ENCODE measurements around the gene ANKRD29. TPM values are rescaled to one million over a fixed set of nuclear protein-coding genes. Genes with fewer than 3 reads are reported as not detected.

The ANKRD29 gene
- total and polyA plus RNA-seq, 9 of the 15 experiments (the other 6 are each of a cell fraction or from before 2014, with no cell fraction given) = 0.36 TPM; not detected in 8

DNA sequence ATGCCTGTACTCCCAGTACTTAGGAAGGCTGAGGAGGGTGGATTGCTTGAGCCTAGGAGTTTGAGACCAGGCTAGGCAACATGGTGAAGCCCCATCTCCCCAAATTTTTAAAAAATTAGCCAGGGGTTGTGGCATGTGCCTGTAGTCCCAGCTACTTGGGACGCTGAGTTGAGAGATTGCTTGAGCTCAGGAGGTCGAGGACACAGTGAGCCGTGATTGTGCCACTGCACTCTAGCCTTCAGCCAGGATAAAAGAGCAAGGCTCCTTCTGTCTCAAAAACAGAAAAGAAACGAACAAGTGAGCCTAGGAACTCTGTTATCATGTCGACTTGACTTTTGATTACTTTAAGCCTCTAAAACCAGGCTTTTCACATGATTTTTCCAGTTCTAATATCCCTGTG lies 90.1 kb downstream of the ANKRD29 start:
- H3K4me3 ChIP-seq = no peak overlapping the region
- no peak overlapping the region for H3K4me2 ChIP-seq (ENCODE audit: insufficient read depth, low read length)
- H3K27me3 ChIP-seq (ENCODE audit: control insufficient read depth in 2 of 2, insufficient read depth in 2 of 2, low read length in 2 of 2) = no peaks in the 10 kb centered on the region
- H3K27ac ChIP-seq (ENCODE audit: extremely low read depth, low read depth, low read length) = no peak overlapping the region
- H2AFZ ChIP-seq (ENCODE audit: low read depth, low read length) = no peak overlapping the region
- CTCF ChIA-PET (ENCODE audit: low intra/inter-chr PET ratio) = no interaction called here
- BruUV-seq (replicated peaks) = no TSS peak
- no peaks in the 10 kb centered on the region for H3K9me3 ChIP-seq (replicated peaks; ENCODE audit: control insufficient read depth, insufficient read depth, low read depth, low read length)
- DNase-seq (ENCODE audit: extremely low read depth in 1 of 4, low spot score in 3 of 4) = no peak
- FAIRE-seq = no peak
- H3K9ac ChIP-seq (ENCODE audit: insufficient read depth in 1 of 2, low read depth in 2 of 2, low read length in 2 of 2) = no peak overlapping the region
- in situ Hi-C loops (cut with MboI) = no loop called here
- no peaks in the 10 kb centered on the region for H3K9me1 ChIP-seq (ENCODE audit: control insufficient read depth, insufficient read depth, low read length)
- POLR2A ChIA-PET = interaction anchor here (1.2 to 2.1 kb wide), 2 partner anchors 9 kb away, joined by 3 to 8 read pairs; no protein-coding TSS in a partner anchor
- H3K36me3 ChIP-seq (ENCODE audit: control insufficient read depth, insufficient read depth, low read length) = peaks cover 74% of the 10 kb centered on the region
- intact Hi-C loops (cut with micrococcal nuclease) = no loop called here
- no peaks in the 10 kb centered on the region; the same call in 2 of the 3 replicates for H3K79me2 ChIP-seq (ENCODE audit: control insufficient read depth, insufficient read depth, low read length)
- no peak for ATAC-seq
- peaks cover 0 to 9% of the 10 kb centered on the region in 2 experiments; a peak in 3 of 5 replicates for H3K4me1 ChIP-seq (replicated peaks in 1 of 2; ENCODE audit: control insufficient read depth in 2 of 2, insufficient read depth in 2 of 2, low read length in 2 of 2)
- whole genome bisulfite sequencing (ENCODE audit: insufficient coverage, low coverage, missing lambda C conversion rate) = 54% methylated on average over 5 of the region's 5 CpGs
- H4K20me1 ChIP-seq (replicated peaks; ENCODE audit: control insufficient read depth, insufficient read depth, low read length) = no peaks in the 10 kb centered on the region; the same call in 1 of the 2 replicates
- TF ChIP-seq DPF2 (IDR thresholded peaks at IDR 0.05) (no peak), TCF7 (IDR thresholded peaks at IDR 0.05; ENCODE audit: borderline replicate concordance) (no peak), HIVEP1 (CRISPR knock-in tag; IDR thresholded peaks at IDR 0.05) (no peak), SMAD3 (CRISPR knock-in tag; conservative IDR thresholded peaks at IDR 0.05) (no peak), ZNF431 (CRISPR knock-in tag; IDR thresholded peaks at IDR 0.05) (no peak)
- TF ChIP-seq, protein P1, sequence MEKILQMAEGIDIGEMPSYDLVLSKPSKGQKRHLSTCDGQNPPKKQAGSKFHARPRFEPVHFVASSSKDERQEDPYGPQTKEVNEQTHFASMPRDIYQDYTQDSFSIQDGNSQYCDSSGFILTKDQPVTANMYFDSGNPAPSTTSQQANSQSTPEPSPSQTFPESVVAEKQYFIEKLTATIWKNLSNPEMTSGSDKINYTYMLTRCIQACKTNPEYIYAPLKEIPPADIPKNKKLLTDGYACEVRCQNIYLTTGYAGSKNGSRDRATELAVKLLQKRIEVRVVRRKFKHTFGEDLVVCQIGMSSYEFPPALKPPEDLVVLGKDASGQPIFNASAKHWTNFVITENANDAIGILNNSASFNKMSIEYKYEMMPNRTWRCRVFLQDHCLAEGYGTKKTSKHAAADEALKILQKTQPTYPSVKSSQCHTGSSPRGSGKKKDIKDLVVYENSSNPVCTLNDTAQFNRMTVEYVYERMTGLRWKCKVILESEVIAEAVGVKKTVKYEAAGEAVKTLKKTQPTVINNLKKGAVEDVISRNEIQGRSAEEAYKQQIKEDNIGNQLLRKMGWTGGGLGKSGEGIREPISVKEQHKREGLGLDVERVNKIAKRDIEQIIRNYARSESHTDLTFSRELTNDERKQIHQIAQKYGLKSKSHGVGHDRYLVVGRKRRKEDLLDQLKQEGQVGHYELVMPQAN (IDR thresholded peaks at IDR 0.05; ENCODE audit: borderline replicate concordance) = no peak
- TF ChIP-seq, protein P2, sequence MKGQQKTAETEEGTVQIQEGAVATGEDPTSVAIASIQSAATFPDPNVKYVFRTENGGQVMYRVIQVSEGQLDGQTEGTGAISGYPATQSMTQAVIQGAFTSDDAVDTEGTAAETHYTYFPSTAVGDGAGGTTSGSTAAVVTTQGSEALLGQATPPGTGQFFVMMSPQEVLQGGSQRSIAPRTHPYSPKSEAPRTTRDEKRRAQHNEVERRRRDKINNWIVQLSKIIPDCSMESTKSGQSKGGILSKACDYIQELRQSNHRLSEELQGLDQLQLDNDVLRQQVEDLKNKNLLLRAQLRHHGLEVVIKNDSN (CRISPR knock-in tag; IDR thresholded peaks at IDR 0.05) = no peak
- TF ChIP-seq, protein P3, sequence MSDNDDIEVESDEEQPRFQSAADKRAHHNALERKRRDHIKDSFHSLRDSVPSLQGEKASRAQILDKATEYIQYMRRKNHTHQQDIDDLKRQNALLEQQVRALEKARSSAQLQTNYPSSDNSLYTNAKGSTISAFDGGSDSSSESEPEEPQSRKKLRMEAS (CRISPR knock-in tag; IDR thresholded peaks at IDR 0.05) = no peak
- TF ChIP-seq, protein P4, sequence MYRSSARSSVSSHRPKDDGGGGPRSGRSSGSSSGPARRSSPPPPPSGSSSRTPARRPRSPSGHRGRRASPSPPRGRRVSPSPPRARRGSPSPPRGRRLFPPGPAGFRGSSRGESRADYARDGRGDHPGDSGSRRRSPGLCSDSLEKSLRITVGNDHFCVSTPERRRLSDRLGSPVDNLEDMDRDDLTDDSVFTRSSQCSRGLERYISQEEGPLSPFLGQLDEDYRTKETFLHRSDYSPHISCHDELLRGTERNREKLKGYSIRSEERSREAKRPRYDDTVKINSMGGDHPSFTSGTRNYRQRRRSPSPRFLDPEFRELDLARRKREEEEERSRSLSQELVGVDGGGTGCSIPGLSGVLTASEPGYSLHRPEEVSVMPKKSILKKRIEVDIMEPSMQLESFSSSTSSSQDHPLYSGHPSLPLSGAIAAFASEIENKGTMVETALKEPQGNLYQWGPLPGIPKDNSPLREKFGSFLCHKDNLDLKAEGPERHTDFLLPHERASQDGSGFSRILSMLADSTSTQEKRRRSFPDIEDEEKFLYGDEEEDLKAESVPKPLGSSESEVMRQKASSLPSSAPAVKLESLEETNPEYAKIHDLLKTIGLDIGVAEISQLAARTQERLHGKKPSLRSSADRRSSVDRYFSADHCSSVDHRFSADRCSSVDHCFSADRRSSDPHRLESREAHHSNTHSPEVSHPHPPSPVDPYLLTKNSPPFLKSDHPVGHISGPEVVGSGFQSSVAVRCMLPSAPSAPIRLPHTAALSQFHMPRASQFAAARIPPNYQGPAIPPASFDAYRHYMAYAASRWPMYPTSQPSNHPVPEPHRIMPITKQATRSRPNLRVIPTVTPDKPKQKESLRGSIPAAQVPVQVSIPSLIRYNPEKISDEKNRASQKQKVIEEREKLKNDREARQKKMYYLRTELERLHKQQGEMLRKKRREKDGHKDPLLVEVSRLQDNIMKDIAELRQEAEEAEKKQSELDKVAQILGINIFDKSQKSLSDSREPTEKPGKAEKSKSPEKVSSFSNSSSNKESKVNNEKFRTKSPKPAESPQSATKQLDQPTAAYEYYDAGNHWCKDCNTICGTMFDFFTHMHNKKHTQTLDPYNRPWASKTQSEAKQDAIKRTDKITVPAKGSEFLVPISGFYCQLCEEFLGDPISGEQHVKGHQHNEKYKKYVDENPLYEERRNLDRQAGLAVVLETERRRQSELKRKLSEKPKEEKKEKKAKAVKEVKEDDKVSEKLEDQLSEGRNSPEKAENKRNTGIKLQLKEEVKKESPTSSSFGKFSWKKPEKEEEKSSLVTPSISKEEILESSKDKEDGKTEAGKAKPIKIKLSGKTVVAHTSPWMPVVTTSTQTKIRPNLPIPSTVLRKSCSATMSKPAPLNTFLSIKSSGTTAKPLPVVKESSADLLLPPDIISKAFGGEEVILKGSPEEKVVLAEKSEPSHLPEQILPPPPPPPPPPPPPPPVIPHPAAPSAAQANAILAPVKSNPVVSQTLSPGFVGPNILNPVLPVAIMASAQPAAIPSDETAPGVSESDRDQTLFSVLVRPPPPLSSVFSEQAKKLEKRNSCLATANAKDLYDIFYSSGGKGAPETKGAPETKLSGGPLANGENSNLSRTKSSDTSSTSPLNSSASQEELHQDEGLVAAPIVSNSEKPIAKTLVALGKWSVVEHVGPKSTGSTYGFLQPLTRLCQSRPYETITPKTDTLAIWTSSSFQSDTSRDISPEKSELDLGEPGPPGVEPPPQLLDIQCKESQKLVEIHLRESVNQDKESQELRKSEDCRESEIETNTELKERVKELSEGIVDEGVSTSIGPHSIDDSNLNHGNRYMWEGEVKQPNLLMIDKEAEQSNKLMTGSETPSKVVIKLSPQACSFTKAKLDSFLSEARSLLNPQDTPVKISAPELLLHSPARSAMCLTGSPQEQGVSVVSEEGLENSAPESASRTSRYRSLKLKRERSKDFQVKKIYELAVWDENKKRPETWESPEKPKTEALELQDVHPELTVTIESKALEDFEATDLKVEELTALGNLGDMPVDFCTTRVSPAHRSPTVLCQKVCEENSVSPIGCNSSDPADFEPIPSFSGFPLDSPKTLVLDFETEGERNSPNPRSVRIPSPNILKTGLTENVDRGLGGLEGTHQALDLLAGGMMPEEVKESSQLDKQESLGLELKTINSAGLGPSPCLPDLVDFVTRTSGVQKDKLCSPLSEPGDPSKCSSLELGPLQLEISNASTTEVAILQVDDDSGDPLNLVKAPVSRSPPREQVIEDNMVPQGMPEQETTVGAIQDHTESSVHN (IDR thresholded peaks at IDR 0.05; ENCODE audit: borderline replicate concordance in 1 of 2, low read depth in 1 of 2) = no peak
